GM12892 (cell line): ENCODE results near the gene ATXN7L2.

Experiments
- POLR2A ChIP-seq: IDR thresholded peaks from 2 replicates; pipeline ENCODE4 v1.6.1; 2011; ENCODE audit warnings: low read depth, low read length, control low read depth
- POLR2AphosphoS5 ChIP-seq: IDR thresholded peaks from 2 replicates; pipeline ENCODE4 v1.6.1; 2011; ENCODE audit warnings: low read depth, low read length, control low read depth
- TAF1 ChIP-seq: IDR thresholded peaks from 2 replicates; pipeline ENCODE4 v1.6.1; 2011; ENCODE audit warnings: low read depth, mild to moderate bottlenecking, control low read depth, low read length, borderline replicate concordance

- TF ChIP-seq POLR2A, result no peak
- TF ChIP-seq POLR2AphosphoS5, result no peak
- no peak for TF ChIP-seq TAF1
Measured at GRCh38 chr1:109503935-109504334, 20.2 kb downstream of the ATXN7L2 start.
